CD4-positive, CD25-positive, alpha-beta regulatory T cell (primary cell): Measurements from ENCODE around the gene CFAP251. TPM values are rescaled to one million over a fixed set of nuclear protein-coding genes. Genes with fewer than 3 reads are reported as not detected.

Experiments used
- ATAC-seq, 2 donors: fragments of 150-1000 bp; cut with Tn5 transposase; one replicate each; pipeline ENCODE4 v1.10.0; 2021; ENCODE audit warnings: low read depth in 2 of 2, moderate number of reproducible peaks in 2 of 2, moderate library complexity in 1 of 2
- DNase-seq, 3 donors: peaks; one replicate each; pipeline versions ENCODE4 v3.0.0 to v3.0.0-alpha.2; 2012 to 2022; ENCODE audit warnings: mixed read lengths in 1 of 3
- H3K27ac ChIP-seq: one replicate; pipeline ENCODE4 v1.7.0; 2013; ENCODE audit warnings: mild to moderate bottlenecking, low read length; ENCODE audit not compliant: insufficient read depth, poor library complexity, severe bottlenecking
- H3K27me3 ChIP-seq: one replicate; pipeline ENCODE4 v1.7.0; 2013; ENCODE audit warnings: low read length; ENCODE audit not compliant: control insufficient read depth, insufficient read depth
- H3K36me3 ChIP-seq: one replicate; pipeline ENCODE4 v1.7.0; 2013; ENCODE audit warnings: mild to moderate bottlenecking, low read length, moderate library complexity; ENCODE audit not compliant: control insufficient read depth, insufficient read depth
- H3K4me1 ChIP-seq: 2 replicates; pipeline ENCODE4 v1.7.0; 2013; ENCODE audit warnings: mild to moderate bottlenecking, low read length; ENCODE audit not compliant: insufficient read depth, control insufficient read depth, poor library complexity, severe bottlenecking
- H3K4me3 ChIP-seq: one replicate; pipeline ENCODE4 v1.7.0; 2013; ENCODE audit warnings: low read depth, mild to moderate bottlenecking, low read length, moderate library complexity
- H3K9me3 ChIP-seq, 2 experiments: 1 replicate in 1 of 2; 2 replicates in 1 of 2; pipeline ENCODE4 v1.7.0; 2013; ENCODE audit warnings: low read length in 2 of 2, mild to moderate bottlenecking in 1 of 2, moderate library complexity in 1 of 2; ENCODE audit not compliant: control insufficient read depth in 2 of 2
- H3K27ac Mint-ChIP-seq, 3 donors: one replicate each; pipeline ENCODE4 v1.8.0; 2020 to 2022; ENCODE audit warnings: mild to moderate bottlenecking in 3 of 3, mixed read lengths in 3 of 3, moderate library complexity in 2 of 3
- H3K27me3 Mint-ChIP-seq: one replicate; pipeline ENCODE4 v1.8.0; 2022; ENCODE audit warnings: mild to moderate bottlenecking, mixed read lengths
- H3K36me3 Mint-ChIP-seq: one replicate; pipeline ENCODE4 v1.8.0; 2020; ENCODE audit warnings: mixed read lengths
- H3K4me1 Mint-ChIP-seq, 4 donors: one replicate each; pipeline ENCODE4 v1.8.0; 2020 to 2022; ENCODE audit warnings: mixed read lengths in 4 of 4, mild to moderate bottlenecking in 1 of 4
- H3K4me3 Mint-ChIP-seq, 4 donors: one replicate each; pipeline ENCODE4 v1.8.0; 2020 to 2022; ENCODE audit warnings: mild to moderate bottlenecking in 4 of 4, mixed read lengths in 4 of 4, moderate library complexity in 3 of 4
- H3K9me3 Mint-ChIP-seq, 7 donors: one replicate each; pipeline ENCODE4 v1.8.0; 2020 to 2022; ENCODE audit warnings: mixed read lengths in 7 of 7, mild to moderate bottlenecking in 3 of 7, moderate library complexity in 2 of 7
- polyA plus RNA-seq, 4 donors: library from polyadenylated mRNA; unstranded; fragments of 300-500 nt; fragmentation: Illumina TruSeq; gene quantifications; one replicate each; pipeline ENCODE4 v1.2.3, GENCODE V29; 2021
- total RNA-seq: library from RNA; stranded (reverse); gene quantifications from one replicate; pipeline ENCODE4 v1.2.3, GENCODE V29; 2022

Gene CFAP251
- total and polyA plus RNA-seq, 5 donors from 2014 or later, result 0.05 to 0.96 TPM; not detected in 3

- H3K4me1 ChIP-seq, result peaks cover 16% of the 10 kb centered on the region
- no peaks in the 10 kb centered on the region for H3K36me3 Mint-ChIP-seq
Observed at GRCh38 chr12:122023339-122024131, 105.1 kb downstream of the CFAP251 start.

DNA sequence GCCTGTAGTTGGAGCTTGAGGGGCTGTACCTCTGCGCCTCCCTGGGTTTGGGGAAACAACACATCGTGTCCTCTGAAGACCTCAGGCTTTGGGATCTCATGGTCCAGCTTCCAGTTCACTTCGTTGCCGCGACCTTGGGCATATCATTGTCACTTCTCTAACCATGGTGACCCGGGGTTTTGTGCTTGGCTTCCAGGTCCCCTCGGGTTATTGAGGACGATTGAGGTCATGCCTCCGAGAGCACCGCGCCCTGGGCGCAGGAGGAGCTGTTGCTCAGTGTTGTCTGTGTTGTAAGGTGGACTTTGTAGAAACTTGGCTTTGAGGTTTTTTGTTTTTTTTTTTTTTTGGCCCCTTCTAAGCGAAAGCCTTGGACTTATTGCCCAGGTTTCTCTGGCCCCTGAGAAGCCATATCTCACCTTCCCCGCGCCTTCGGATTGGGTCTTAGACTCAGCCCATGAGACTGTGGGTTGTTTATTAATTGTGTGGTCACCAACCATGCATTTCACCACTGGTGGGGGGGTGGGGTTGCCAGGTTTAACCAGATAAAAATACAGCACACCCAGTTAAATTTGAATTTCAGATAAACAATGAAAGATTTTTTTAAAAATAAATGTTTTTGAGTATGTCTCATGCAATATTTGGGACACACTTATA, 105.9 kb downstream of the CFAP251 start:
- no peak overlapping the region for H3K4me3 ChIP-seq
- peaks cover 5% of the 10 kb centered on the region for H3K27me3 ChIP-seq
- H3K4me1 Mint-ChIP-seq, result peaks cover 0 to 15% (median 3%) of the 10 kb centered on the region in 4 donors
- H3K27me3 Mint-ChIP-seq, result peaks cover 52% of the 10 kb centered on the region
- H3K36me3 Mint-ChIP-seq, result no peaks in the 10 kb centered on the region
- no peak overlapping the region for H3K27ac Mint-ChIP-seq
- no peaks in the 10 kb centered on the region for H3K36me3 ChIP-seq
- DNase-seq (no peak), ATAC-seq (no peak)
- peak overlapping the region in 3 of 4 donors; percentile 29 to 63 (median 50) for H3K4me3 Mint-ChIP-seq
- H3K9me3 Mint-ChIP-seq, result peaks cover 0 to 6% (median 0%) of the 10 kb centered on the region in 7 donors
- no peaks in the 10 kb centered on the region for H3K9me3 ChIP-seq
- peaks cover 16% of the 10 kb centered on the region for H3K4me1 ChIP-seq
- H3K27ac ChIP-seq, result no peak overlapping the region

More at GRCh38 chr12:122023339-122024131, 105.1 kb downstream of the CFAP251 start:
- H3K27ac ChIP-seq, result no peak overlapping the region
- ATAC-seq (no peak), DNase-seq (peak in 1 of 3 donors; percentile 19)
- H3K27me3 Mint-ChIP-seq, result peaks cover 54% of the 10 kb centered on the region
- H3K27me3 ChIP-seq, result peaks cover 5% of the 10 kb centered on the region
- peak overlapping the region; percentile 75 to 85 (median 80) for H3K4me3 Mint-ChIP-seq
- H3K36me3 ChIP-seq, result no peaks in the 10 kb centered on the region
- peaks cover 0 to 3% of the 10 kb centered on the region in 2 experiments for H3K9me3 ChIP-seq
- H3K27ac Mint-ChIP-seq, result no peak overlapping the region
- H3K9me3 Mint-ChIP-seq, result peaks cover 0 to 6% (median 0%) of the 10 kb centered on the region in 7 donors
- peaks cover 0 to 15% (median 3%) of the 10 kb centered on the region in 4 donors for H3K4me1 Mint-ChIP-seq
- no peak overlapping the region for H3K4me3 ChIP-seq

DNA sequence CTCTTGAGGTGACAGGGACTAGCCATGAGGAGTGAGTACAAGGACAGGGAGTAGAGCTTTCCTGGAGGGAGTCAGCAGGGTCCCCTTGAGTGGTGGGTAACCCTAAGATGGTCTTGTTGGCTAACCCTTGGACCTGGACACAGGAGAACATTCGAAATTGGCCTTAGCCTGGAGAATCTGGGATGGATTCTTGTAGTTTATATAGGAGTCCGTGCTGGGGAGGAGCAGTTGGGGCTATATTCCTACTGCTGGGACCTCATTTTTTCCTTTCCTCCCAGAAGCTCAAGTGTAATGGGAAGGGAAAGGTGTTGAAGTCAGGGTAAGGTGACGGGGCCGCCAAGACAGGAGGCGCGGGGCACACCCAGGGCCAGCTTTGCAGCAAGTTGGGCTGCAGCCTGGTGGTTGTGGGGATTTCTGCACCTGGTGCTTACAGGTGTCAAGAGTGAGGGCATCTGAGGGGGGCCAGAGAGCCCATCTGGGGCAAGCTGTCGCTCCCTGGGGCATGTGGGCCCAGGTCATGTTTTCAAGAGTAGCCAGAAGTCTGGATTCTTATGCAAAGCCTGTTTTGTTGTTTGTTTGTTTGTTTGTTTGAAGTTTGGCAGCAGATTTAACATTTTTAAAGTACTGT, 108.4 kb downstream of the CFAP251 start:
- no peaks in the 10 kb centered on the region for H3K36me3 ChIP-seq
- peaks cover 11% of the 10 kb centered on the region for H3K4me1 ChIP-seq
- no peak overlapping the region for H3K27ac Mint-ChIP-seq
- H3K4me1 Mint-ChIP-seq, result peaks cover 0 to 9% (median 3%) of the 10 kb centered on the region in 4 donors
- DNase-seq (no peak), ATAC-seq (no peak)
- no peaks in the 10 kb centered on the region for H3K9me3 ChIP-seq
- H3K27ac ChIP-seq, result no peak overlapping the region
- no peaks in the 10 kb centered on the region for H3K27me3 ChIP-seq
- H3K4me3 ChIP-seq, result no peak overlapping the region
- H3K27me3 Mint-ChIP-seq, result peaks cover 35% of the 10 kb centered on the region
- H3K9me3 Mint-ChIP-seq, result no peaks in the 10 kb centered on the region
- no peak overlapping the region for H3K4me3 Mint-ChIP-seq
- H3K36me3 Mint-ChIP-seq, result no peaks in the 10 kb centered on the region

DNA sequence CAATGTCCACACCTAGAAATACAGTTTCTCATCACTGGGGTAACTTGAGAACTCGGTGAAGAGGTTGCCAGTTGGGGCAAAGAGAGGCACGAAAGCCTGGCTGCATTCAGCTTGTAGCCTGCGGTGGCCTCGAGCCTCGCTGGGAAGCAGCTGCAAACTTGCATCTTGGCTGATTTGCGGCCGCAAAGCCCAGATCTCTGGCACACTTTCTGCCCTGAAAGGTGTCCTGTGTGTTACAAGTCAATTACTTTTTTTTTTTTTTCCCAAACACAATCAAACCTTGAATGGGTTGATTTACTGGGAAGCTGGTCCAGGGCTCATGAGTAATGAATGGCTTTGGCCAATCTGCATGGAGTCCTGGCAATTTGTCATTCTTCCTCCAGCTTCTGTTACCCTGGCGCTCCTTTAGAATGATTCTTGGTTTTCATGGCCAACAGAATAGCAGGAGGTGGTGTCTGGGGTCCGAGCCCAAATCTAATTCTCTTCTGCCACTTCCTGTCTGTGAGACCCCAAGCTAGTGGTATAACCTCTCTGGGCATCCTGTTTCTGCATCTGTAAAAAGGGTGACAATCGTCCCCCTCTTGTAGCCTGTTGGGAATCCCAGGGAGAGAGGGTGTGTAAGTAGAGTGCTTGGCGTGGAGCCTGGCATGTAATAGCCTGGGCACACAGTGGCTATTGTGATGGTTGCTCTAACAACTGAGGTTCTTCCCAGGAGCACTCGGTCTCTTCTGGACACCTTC, 109.9 kb downstream of the CFAP251 start:
- H3K36me3 Mint-ChIP-seq, result no peaks in the 10 kb centered on the region
- DNase-seq (no peak), ATAC-seq (no peak)
- Histone ChIP-seq H3K4me1 (peaks cover 3% of the 10 kb centered on the region), H3K36me3 (no peaks in the 10 kb centered on the region), H3K27ac (no peak overlapping the region), H3K27me3 (no peaks in the 10 kb centered on the region), H3K4me3 (no peak overlapping the region), H3K9me3 (no peaks in the 10 kb centered on the region)
- no peak overlapping the region for H3K4me3 Mint-ChIP-seq
- peaks cover 29% of the 10 kb centered on the region for H3K27me3 Mint-ChIP-seq
- no peak overlapping the region for H3K27ac Mint-ChIP-seq
- H3K4me1 Mint-ChIP-seq, result peaks cover 0 to 4% (median 1%) of the 10 kb centered on the region in 4 donors
- H3K9me3 Mint-ChIP-seq, result no peaks in the 10 kb centered on the region

- Mint-ChIP-seq H3K9me3 (no peaks in the 10 kb centered on the region), H3K4me1 (peaks cover 0 to 2% (median 0%) of the 10 kb centered on the region in 4 donors), H3K4me3 (no peak overlapping the region), H3K27ac (no peak overlapping the region), H3K27me3 (peaks cover 28% of the 10 kb centered on the region), H3K36me3 (no peaks in the 10 kb centered on the region)
- Histone ChIP-seq H3K27ac (no peak overlapping the region), H3K9me3 (no peaks in the 10 kb centered on the region), H3K36me3 (no peaks in the 10 kb centered on the region), H3K4me3 (no peak overlapping the region), H3K27me3 (no peaks in the 10 kb centered on the region), H3K4me1 (no peaks in the 10 kb centered on the region)
- DNase-seq, result no peak
- no peak for ATAC-seq
Observed at GRCh38 chr12:122028905-122029560, 110.6 kb downstream of the CFAP251 start.

DNA sequence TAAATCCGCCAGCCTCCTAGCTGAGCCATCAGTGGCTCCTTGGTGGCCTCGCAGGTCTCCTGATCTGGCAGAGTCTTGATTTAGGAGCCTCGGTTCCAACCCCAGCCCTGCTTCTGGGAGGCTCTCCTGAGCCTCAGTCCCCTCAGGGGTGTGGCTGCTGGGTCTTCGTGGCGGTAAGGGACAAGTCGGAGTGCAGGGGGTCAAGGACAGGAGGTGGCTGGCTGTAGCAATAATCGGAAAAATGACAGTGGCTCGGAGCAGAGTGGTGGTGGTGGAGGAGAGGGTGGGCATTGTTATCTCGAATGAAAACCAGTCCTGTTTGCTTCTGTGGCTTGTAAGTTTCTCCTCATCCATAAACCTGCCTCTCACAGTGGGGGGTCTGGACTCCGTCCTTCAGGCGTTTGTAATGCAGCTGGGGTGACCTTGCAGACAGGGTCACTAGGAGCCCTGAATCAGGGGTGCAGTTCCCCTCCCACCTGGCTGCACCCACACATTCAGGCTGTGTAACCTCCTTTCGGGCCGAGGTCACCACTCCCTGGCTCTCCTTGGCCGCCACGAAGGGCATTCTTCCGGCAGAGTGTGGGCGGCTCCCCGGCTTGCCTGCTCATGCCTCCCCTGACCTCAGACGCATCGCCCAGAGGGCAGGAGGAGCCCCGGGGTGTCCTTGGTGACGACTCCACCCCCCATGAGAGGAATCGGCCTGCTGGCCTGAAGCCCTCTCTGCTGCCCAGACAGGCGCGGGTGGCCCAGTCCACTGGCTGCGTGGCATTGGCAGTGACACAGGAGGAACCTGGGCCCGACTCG, 111.4 kb downstream of the CFAP251 start:
- Mint-ChIP-seq H3K27me3 (peaks cover 23% of the 10 kb centered on the region), H3K36me3 (no peaks in the 10 kb centered on the region), H3K27ac (no peak overlapping the region), H3K4me1 (peaks cover 0 to 2% (median 0%) of the 10 kb centered on the region in 4 donors), H3K4me3 (no peak overlapping the region), H3K9me3 (no peaks in the 10 kb centered on the region)
- H3K27me3 ChIP-seq, result no peaks in the 10 kb centered on the region
- no peaks in the 10 kb centered on the region for H3K9me3 ChIP-seq
- no peak for DNase-seq
- no peak overlapping the region for H3K27ac ChIP-seq
- H3K4me3 ChIP-seq, result no peak overlapping the region
- no peak for ATAC-seq
- H3K36me3 ChIP-seq, result no peaks in the 10 kb centered on the region
- H3K4me1 ChIP-seq, result no peaks in the 10 kb centered on the region
